SK-N-SH (cell line): ENCODE results near the gene TP53AIP1. TPM values are rescaled to one million over a fixed set of nuclear protein-coding genes. Genes with fewer than 3 reads are reported as not detected.

Experiments used
- CTCF ChIA-PET: fragments of 300-600, 350-600 bp; formaldehyde crosslinking; extraction: SDS; loops from one replicate; lab custom pipeline; 2021; lab: Yijun Ruan, JAX
- POLR2A ChIA-PET: fragments of 350-600 bp; sonication (Branson Sonifier 250); formaldehyde crosslinking; extraction: SDS; loops from one replicate; lab custom pipeline; 2020; ENCODE audit warnings: antibody characterized with exemption, inconsistent platforms; lab: Yijun Ruan, JAX
- DNase-seq: peaks from one replicate; pipeline ENCODE4 v3.0.0; 2012
- H2AFZ ChIP-seq: fragments of 200-600 bp; sonication (generic); 2 replicates; pipeline ENCODE4 v1.8.1; 2016; ENCODE audit warnings: antibody characterized with exemption, mild to moderate bottlenecking, low read depth
- H3F3A ChIP-seq: fragments of 200-600 bp; sonication (generic); replicated peaks from 2 replicates; pipeline ENCODE3; 2016; ENCODE audit warnings: antibody characterized with exemption, mild to moderate bottlenecking; ENCODE audit not compliant: insufficient read depth
- H3K27ac ChIP-seq, 2 experiments: fragments of 200-500 bp in 1 of 2; fragments of 200-600 bp in 1 of 2; sonication (Bioruptor generic) in 1 of 2; sonication (generic), shearing (Covaris generic) in 1 of 2; 2 replicates each; pipeline versions ENCODE4 v1.5.1 to v1.6.1; 2014 to 2016; ENCODE audit warnings: low read depth in 2 of 2, inconsistent platforms in 1 of 2, low read length in 1 of 2, mild to moderate bottlenecking in 1 of 2, mixed read lengths in 1 of 2
- H3K27me3 ChIP-seq: fragments of 200-600 bp; sonication (generic), shearing (Covaris generic); 2 replicates; pipeline ENCODE4 v1.6.1; 2016; ENCODE audit warnings: mixed run types; ENCODE audit not compliant: insufficient read depth
- H3K36me3 ChIP-seq, 2 experiments: fragments of 200-500 bp in 1 of 2; fragments of 200-600 bp in 1 of 2; sonication (Bioruptor generic) in 1 of 2; sonication (generic) in 1 of 2; replicated peaks in 1 of 2; 2 replicates each; pipeline versions ENCODE3 to v1.5.1; 2014 to 2016; ENCODE audit warnings: low read length in 1 of 2, mild to moderate bottlenecking in 1 of 2; ENCODE audit not compliant: insufficient read depth in 2 of 2, control insufficient read depth in 1 of 2
- H3K4me1 ChIP-seq, 2 experiments: fragments of 200-500 bp in 1 of 2; fragments of 200-600 bp in 1 of 2; sonication (Bioruptor generic) in 1 of 2; sonication (generic), shearing (Covaris generic) in 1 of 2; 2 replicates each; pipeline versions ENCODE4 v1.5.1 to v1.6.1; 2014 to 2016; ENCODE audit warnings: low read depth in 1 of 2, low read length in 1 of 2, mixed run types in 1 of 2; ENCODE audit not compliant: insufficient read depth in 2 of 2, control insufficient read depth in 1 of 2
- H3K4me2 ChIP-seq: fragments of 200-600 bp; sonication (generic), shearing (Covaris generic); 2 replicates; pipeline ENCODE4 v1.6.1; 2017; ENCODE audit warnings: mixed run types
- H3K4me3 ChIP-seq, 2 experiments: fragments of 200-500 bp in 1 of 2; fragments of 200-600 bp in 1 of 2; sonication (Bioruptor generic) in 1 of 2; sonication (generic), shearing (Covaris generic) in 1 of 2; 2 replicates each; pipeline versions ENCODE4 v1.5.1 to v1.8.1; 2014 to 2016; ENCODE audit warnings: low read depth in 2 of 2, inconsistent platforms in 1 of 2, low read length in 1 of 2, mild to moderate bottlenecking in 1 of 2, mixed read lengths in 1 of 2, moderate library complexity in 1 of 2
- H3K79me2 ChIP-seq: fragments of 200-600 bp; sonication (generic); 2 replicates; pipeline ENCODE4 v1.8.1; 2017; ENCODE audit warnings: mild to moderate bottlenecking; ENCODE audit not compliant: insufficient read depth
- H3K9ac ChIP-seq: fragments of 200-600 bp; sonication (generic); 2 replicates; pipeline ENCODE4 v1.6.1; 2017; ENCODE audit warnings: mixed run types
- H3K9me2 ChIP-seq: fragments of 200-600 bp; sonication (generic); 2 replicates; pipeline ENCODE4 v1.6.1; 2017; ENCODE audit warnings: mixed run types
- H3K9me3 ChIP-seq: fragments of 200-600 bp; sonication (generic); 2 replicates; pipeline ENCODE4 v1.6.1; 2017; ENCODE audit warnings: mixed run types, mild to moderate bottlenecking, moderate library complexity
- H4K20me1 ChIP-seq: fragments of 200-600 bp; sonication (generic); 2 replicates; pipeline ENCODE4 v1.6.1; 2017; ENCODE audit warnings: mild to moderate bottlenecking, mixed run types; ENCODE audit not compliant: insufficient read depth
- ELF1 ChIP-seq: IDR thresholded peaks from 2 replicates; pipeline ENCODE4 v1.4.0; 2012
- EZH2phosphoT487 ChIP-seq: fragments of 200-600 bp; sonication (generic); IDR thresholded peaks from 2 replicates; pipeline ENCODE4 v1.6.1; 2017; ENCODE audit warnings: low read depth, mixed run types, mild to moderate bottlenecking, antibody characterized with exemption, moderate library complexity, borderline replicate concordance
- FOSL2 ChIP-seq: IDR thresholded peaks from 2 replicates; pipeline ENCODE4 v1.4.0; 2012; ENCODE audit warnings: low read depth, mild to moderate bottlenecking, moderate library complexity, borderline replicate concordance
- FOXJ3 ChIP-seq: sonication (generic); formaldehyde crosslinking; IDR thresholded peaks from 2 replicates; pipeline ENCODE4 v1.5.1; 2020; ENCODE audit warnings: mild to moderate bottlenecking, missing genetic modification reagents
- GABPA ChIP-seq: IDR thresholded peaks from 2 replicates; pipeline ENCODE4 v1.4.0; 2012; ENCODE audit warnings: low read depth, mild to moderate bottlenecking
- JUND ChIP-seq: IDR thresholded peaks from 2 replicates; pipeline ENCODE4 v1.4.0; 2012
- MXI1 ChIP-seq: IDR thresholded peaks from 2 replicates; pipeline ENCODE4 v1.6.1; 2012; ENCODE audit warnings: mild to moderate bottlenecking, low read depth, low read length, improper control_type of control experiment
- NFIC ChIP-seq: IDR thresholded peaks from 2 replicates; pipeline ENCODE4 v1.4.0; 2012; ENCODE audit warnings: borderline replicate concordance
- POLR2AphosphoS5 ChIP-seq: IDR thresholded peaks from 2 replicates; pipeline ENCODE4 v1.6.1; 2012; ENCODE audit warnings: low read depth, low read length
- RAD21 ChIP-seq: IDR thresholded peaks from 2 replicates; pipeline ENCODE4 v1.6.1; 2012; ENCODE audit warnings: mild to moderate bottlenecking, low read length
- RCOR1 ChIP-seq: fragments of 150-350 bp; IDR thresholded peaks from 2 replicates; pipeline ENCODE4 v1.6.1; 2017; ENCODE audit warnings: antibody characterized with exemption, low read length
- RFX5 ChIP-seq: IDR thresholded peaks from 2 replicates; pipeline ENCODE4 v1.6.1; 2012; ENCODE audit warnings: mild to moderate bottlenecking, improper control_type of control experiment, low read length
- RXRA ChIP-seq: IDR thresholded peaks from 2 replicates; pipeline ENCODE4 v1.4.0; 2012; ENCODE audit warnings: low read depth, mild to moderate bottlenecking, borderline replicate concordance
- SIN3A ChIP-seq: IDR thresholded peaks from 2 replicates; pipeline ENCODE4 v1.6.1; 2012; ENCODE audit warnings: low read depth, mild to moderate bottlenecking, low read length, moderate library complexity, borderline replicate concordance
- TCF12 ChIP-seq: IDR thresholded peaks from 2 replicates; pipeline ENCODE4 v1.4.0; 2012
- USF2 ChIP-seq: fragments of 150-350 bp; IDR thresholded peaks from 2 replicates; pipeline ENCODE4 v1.6.1; 2017; ENCODE audit warnings: antibody characterized with exemption, low read length, low read depth, borderline replicate concordance
- YY1 ChIP-seq: IDR thresholded peaks from 2 replicates; pipeline ENCODE4 v1.4.0; 2012; ENCODE audit warnings: low read depth, mild to moderate bottlenecking
- WGBS: methylation state at CpG from one replicate; pipeline ENCODE4 v1.1.6; 2017; ENCODE audit warnings: low lambda C conversion rate; 5-methylcytosine and 5-hydroxymethylcytosine counted together
- polyA plus RNA-seq, 3 experiments: library from polyadenylated mRNA; depleted of rRNA; stranded (reverse); fragments of >200 nt; gene quantifications; 2 replicates each; pipeline ENCODE4 v1.2.3, GENCODE V29; 2012
- TF ChIP-seq, protein P1 (sequence below): fragments of 150-350 bp; IDR thresholded peaks from 2 replicates; pipeline ENCODE4 v1.6.1; 2016; ENCODE audit warnings: mild to moderate bottlenecking, low read depth, low read length
- TF ChIP-seq, protein P2 (sequence below): IDR thresholded peaks from 2 replicates; pipeline ENCODE4 v1.4.0; 2012; ENCODE audit warnings: low read depth, borderline replicate concordance
- TF ChIP-seq, protein P3 (sequence below): fragments of 200-600 bp; sonication (generic); IDR thresholded peaks from 2 replicates; pipeline ENCODE4 v1.6.1; 2017; ENCODE audit warnings: antibody characterized with exemption, mild to moderate bottlenecking, moderate library complexity

The TP53AIP1 gene
- polyA plus RNA-seq, 1 of the 3 experiments (the other 2 are of a cell fraction): 0.05 TPM

GRCh38 chr11:128916037-128916572 lies 26.6 kb downstream of the TP53AIP1 start (continued):
- TF ChIP-seq USF2: no peak

GRCh38 chr11:128915149-128915521 lies 27.5 kb downstream of the TP53AIP1 start:
- Histone ChIP-seq H3K4me1 (no peaks in the 10 kb centered on the region; a peak in 1 of 4 replicates), H3K79me2 (no peaks in the 10 kb centered on the region), H4K20me1 (no peaks in the 10 kb centered on the region), H3K9me3 (no peaks in the 10 kb centered on the region), H3K4me2 (no peak overlapping the region), H3K27me3 (no peaks in the 10 kb centered on the region; the same call in 1 of the 2 replicates), H3F3A (no peaks in the 10 kb centered on the region), H3K36me3 (no peaks in the 10 kb centered on the region), H3K9ac (no peak overlapping the region), H3K9me2 (no peaks in the 10 kb centered on the region), H3K27ac (no peak overlapping the region), H2AFZ (no peak overlapping the region), H3K4me3 (no peak overlapping the region)
- TF ChIP-seq, protein P1, sequence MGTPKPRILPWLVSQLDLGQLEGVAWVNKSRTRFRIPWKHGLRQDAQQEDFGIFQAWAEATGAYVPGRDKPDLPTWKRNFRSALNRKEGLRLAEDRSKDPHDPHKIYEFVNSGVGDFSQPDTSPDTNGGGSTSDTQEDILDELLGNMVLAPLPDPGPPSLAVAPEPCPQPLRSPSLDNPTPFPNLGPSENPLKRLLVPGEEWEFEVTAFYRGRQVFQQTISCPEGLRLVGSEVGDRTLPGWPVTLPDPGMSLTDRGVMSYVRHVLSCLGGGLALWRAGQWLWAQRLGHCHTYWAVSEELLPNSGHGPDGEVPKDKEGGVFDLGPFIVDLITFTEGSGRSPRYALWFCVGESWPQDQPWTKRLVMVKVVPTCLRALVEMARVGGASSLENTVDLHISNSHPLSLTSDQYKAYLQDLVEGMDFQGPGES: no peak
- TF ChIP-seq RCOR1 (no peak), YY1 (no peak), ELF1 (no peak), GABPA (no peak), FOSL2 (no peak), EZH2phosphoT487 (no peak), JUND (no peak), MXI1 (no peak), POLR2AphosphoS5 (no peak), FOXJ3 (CRISPR knock-in tag) (no peak), SIN3A (no peak), RAD21 (no peak), RFX5 (no peak), TCF12 (no peak), NFIC (no peak), USF2 (no peak), RXRA (no peak)
- TF ChIP-seq, protein P2, sequence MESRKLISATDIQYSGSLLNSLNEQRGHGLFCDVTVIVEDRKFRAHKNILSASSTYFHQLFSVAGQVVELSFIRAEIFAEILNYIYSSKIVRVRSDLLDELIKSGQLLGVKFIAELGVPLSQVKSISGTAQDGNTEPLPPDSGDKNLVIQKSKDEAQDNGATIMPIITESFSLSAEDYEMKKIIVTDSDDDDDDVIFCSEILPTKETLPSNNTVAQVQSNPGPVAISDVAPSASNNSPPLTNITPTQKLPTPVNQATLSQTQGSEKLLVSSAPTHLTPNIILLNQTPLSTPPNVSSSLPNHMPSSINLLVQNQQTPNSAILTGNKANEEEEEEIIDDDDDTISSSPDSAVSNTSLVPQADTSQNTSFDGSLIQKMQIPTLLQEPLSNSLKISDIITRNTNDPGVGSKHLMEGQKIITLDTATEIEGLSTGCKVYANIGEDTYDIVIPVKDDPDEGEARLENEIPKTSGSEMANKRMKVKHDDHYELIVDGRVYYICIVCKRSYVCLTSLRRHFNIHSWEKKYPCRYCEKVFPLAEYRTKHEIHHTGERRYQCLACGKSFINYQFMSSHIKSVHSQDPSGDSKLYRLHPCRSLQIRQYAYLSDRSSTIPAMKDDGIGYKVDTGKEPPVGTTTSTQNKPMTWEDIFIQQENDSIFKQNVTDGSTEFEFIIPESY: no peak
- TF ChIP-seq, protein P3, sequence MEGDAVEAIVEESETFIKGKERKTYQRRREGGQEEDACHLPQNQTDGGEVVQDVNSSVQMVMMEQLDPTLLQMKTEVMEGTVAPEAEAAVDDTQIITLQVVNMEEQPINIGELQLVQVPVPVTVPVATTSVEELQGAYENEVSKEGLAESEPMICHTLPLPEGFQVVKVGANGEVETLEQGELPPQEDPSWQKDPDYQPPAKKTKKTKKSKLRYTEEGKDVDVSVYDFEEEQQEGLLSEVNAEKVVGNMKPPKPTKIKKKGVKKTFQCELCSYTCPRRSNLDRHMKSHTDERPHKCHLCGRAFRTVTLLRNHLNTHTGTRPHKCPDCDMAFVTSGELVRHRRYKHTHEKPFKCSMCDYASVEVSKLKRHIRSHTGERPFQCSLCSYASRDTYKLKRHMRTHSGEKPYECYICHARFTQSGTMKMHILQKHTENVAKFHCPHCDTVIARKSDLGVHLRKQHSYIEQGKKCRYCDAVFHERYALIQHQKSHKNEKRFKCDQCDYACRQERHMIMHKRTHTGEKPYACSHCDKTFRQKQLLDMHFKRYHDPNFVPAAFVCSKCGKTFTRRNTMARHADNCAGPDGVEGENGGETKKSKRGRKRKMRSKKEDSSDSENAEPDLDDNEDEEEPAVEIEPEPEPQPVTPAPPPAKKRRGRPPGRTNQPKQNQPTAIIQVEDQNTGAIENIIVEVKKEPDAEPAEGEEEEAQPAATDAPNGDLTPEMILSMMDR: no peak
- DNase-seq: no peak
- ChIA-PET POLR2A (no interaction called here), CTCF (interaction anchor here (1.6 to 13.6 kb wide), 2 partner anchors 26 to 41 kb away, joined by 7 to 201 read pairs; partner anchors contain the start of gene KCNJ5)
- WGBS: 48% methylated on average over 6 of the region's 6 CpGs
